GM12892 (cell line): ENCODE data around the gene SLC25A22.

ENCODE experiments used
- DNase-seq: peaks from one replicate; pipeline ENCODE4 v3.0.0; 2011; ENCODE audit not compliant: insufficient read length
- FAIRE-seq: peaks from 2 replicates; lab custom pipeline; 2011; peaks lifted over from hg19 to GRCh38; lab: Jason Lieb, UNC
- POLR2A ChIP-seq: IDR thresholded peaks from 2 replicates; pipeline ENCODE4 v1.6.1; 2011; ENCODE audit warnings: low read depth, low read length, control low read depth
- POLR2AphosphoS5 ChIP-seq: IDR thresholded peaks from 2 replicates; pipeline ENCODE4 v1.6.1; 2011; ENCODE audit warnings: low read depth, low read length, control low read depth
- TAF1 ChIP-seq: IDR thresholded peaks from 2 replicates; pipeline ENCODE4 v1.6.1; 2011; ENCODE audit warnings: low read depth, mild to moderate bottlenecking, control low read depth, low read length, borderline replicate concordance

Gene SLC25A22

DNA sequence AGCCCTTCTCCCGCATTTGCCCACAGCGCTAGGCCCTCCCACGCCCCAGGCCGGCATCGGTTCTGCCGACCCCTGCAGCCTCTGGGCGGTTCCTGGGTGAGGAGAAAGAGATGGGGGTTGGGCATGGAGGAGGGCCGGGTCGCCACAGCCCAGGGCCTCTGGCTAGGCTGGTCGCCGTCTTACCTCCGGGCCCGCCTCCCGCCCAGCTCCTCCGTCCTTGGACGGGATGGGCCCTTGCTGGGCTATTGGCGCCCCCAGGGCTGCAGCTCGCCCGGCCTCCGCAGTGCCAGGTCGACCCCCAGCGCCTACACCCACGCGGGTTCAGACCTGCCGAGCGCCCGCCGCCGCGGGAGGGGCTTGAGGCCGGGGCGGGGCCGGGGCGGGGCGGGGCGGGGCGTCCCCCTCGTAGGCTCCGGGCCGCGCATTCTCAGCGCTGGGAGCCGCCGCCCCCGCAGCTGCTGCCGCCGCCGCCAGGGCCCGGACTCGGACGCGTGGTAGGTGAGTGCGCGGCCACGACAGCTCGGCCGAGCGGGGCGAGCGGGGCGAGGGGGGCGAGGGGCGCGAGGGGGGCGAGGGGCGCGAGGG is 34.5 kb upstream of the SLC25A22 start, which contains the start of gene CD151:
TSS of gene CD151 (plus strand) at position 424 of the 585 bp plus-strand sequence. CDS start 3,118 bp downstream, outside the sequence.
- DNase-seq (peak; percentile 77), FAIRE-seq (peak; percentile 81)

GRCh38 chr11:831961-832528 is 34.0 kb upstream of the SLC25A22 start:
- TF ChIP-seq POLR2AphosphoS5 (no peak), POLR2A (no peak), TAF1 (no peak)
- no peak for FAIRE-seq

More for the DNA sequence above, 34.5 kb upstream of the SLC25A22 start, which contains the start of gene CD151:
- TF ChIP-seq POLR2AphosphoS5 (no peak), POLR2A (no peak), TAF1 (no peak)

DNA sequence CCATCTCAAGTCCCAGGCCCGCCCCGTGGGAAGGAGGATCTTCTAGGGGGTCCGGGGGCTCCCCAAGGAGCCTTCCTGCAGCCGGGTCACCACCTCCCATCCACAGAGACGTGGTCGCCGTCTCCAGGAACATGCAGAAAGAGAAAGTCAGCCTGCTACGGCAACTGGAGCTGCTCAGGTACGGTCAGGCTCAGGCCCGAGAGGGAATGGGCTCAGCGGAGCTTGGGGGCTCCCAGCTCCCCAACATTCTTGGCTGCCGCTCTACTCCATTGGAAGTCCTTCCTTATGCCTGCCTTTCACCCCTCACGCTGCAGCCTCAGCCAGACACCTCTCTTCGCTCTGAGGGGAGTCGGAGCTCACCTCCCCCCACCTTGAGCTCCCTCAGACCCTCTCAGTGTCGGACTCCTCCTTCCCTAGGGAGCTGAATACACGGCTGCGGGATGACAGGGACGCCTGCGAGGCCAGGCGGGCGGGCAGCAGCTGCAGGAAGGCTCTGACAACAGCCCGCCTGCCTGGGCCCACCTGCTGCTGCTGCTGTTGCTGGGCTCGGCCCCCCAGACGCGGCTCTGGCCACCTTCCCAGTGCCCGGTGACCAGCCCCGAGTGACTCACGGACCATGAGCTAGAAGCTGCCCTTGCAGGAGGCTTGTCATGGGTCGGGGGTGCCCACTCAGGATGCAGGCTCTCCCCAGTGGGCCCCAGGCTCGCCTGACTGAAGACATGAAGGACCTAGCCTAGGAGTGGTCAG is 33.2 kb upstream of the SLC25A22 start:
- DNase-seq (no peak), FAIRE-seq (no peak)
- TF ChIP-seq TAF1: no peak
- no peak for TF ChIP-seq POLR2AphosphoS5
- TF ChIP-seq POLR2A: no peak

More at GRCh38 chr11:831961-832528, 34.0 kb upstream of the SLC25A22 start:
- no peak for DNase-seq

- DNase-seq (peak; percentile 80), FAIRE-seq (peak; percentile 95)
- TF ChIP-seq POLR2AphosphoS5 (no peak), TAF1 (no peak)
Observed at GRCh38 chr11:830295-831117, 32.4 kb upstream of the SLC25A22 start.

- DNase-seq: no peak
- TF ChIP-seq TAF1 (no peak), POLR2AphosphoS5 (no peak), POLR2A (no peak)
- FAIRE-seq: no peak
Observed at GRCh38 chr11:829847-830294, 31.8 kb upstream of the SLC25A22 start.

DNA sequence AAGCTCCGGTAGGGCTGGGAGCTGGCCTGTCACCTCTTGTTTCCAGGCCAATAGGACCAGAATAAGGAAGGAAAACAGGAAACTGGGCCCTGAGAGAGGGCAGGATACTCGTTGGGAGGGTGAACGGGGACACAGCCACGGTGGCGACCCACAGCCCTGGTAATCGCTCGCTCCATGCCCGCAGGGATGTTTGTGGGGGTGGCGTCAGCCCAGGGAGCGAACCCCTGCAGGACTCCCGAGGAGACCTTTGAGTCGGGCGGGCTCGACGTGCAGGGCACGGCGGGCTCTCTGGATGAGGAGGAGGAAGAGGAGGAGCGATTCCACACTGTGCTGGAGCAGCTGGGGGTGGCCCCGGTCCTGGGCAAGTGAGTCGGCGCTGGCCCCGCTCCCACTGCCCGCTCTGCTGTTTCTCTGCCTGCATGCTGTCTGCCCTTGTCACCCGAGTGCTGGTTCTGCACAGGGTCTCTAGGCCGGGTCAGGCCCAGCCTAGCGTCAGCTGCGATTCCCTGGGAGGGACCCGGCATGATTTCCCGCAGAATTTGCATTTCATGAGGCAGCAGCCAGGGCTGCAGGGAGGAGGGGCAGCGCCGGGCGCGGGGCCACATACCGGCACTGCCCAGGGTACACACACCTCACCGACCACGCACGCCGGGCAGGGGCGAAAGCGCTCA is 31.2 kb upstream of the SLC25A22 start:
- no peak for FAIRE-seq
- TF ChIP-seq POLR2A: no peak
- TF ChIP-seq POLR2AphosphoS5: no peak
- no peak for TF ChIP-seq TAF1
- no peak for DNase-seq

GRCh38 chr11:828506-829175 is 30.6 kb upstream of the SLC25A22 start:
- FAIRE-seq (no peak), DNase-seq (no peak)
- TF ChIP-seq TAF1: no peak
- TF ChIP-seq POLR2A: no peak
- TF ChIP-seq POLR2AphosphoS5: no peak

DNA sequence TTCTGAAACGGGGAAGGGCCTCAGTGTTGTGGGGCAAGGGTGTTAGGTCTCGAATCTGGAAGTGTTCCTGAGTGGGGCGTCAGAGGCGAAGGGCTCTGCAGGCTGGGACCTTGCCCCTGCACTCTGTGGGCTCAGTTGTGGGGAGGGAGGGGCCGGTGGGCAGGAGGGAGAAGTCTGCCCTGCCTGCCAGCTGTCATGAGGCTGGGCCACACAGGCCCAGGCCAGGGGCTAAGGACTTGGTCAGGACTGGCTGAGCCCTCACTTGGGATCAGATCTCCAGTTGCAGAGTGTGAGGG is 29.8 kb upstream of the SLC25A22 start, which contains the start of gene CRACR2B:
TSS of gene CRACR2B (plus strand) at position 23 of the 296 bp plus-strand sequence. CDS start 689 bp downstream, outside the sequence.
- FAIRE-seq (no peak), DNase-seq (no peak)
- TF ChIP-seq POLR2A: no peak
- TF ChIP-seq TAF1: no peak
- no peak for TF ChIP-seq POLR2AphosphoS5

DNA sequence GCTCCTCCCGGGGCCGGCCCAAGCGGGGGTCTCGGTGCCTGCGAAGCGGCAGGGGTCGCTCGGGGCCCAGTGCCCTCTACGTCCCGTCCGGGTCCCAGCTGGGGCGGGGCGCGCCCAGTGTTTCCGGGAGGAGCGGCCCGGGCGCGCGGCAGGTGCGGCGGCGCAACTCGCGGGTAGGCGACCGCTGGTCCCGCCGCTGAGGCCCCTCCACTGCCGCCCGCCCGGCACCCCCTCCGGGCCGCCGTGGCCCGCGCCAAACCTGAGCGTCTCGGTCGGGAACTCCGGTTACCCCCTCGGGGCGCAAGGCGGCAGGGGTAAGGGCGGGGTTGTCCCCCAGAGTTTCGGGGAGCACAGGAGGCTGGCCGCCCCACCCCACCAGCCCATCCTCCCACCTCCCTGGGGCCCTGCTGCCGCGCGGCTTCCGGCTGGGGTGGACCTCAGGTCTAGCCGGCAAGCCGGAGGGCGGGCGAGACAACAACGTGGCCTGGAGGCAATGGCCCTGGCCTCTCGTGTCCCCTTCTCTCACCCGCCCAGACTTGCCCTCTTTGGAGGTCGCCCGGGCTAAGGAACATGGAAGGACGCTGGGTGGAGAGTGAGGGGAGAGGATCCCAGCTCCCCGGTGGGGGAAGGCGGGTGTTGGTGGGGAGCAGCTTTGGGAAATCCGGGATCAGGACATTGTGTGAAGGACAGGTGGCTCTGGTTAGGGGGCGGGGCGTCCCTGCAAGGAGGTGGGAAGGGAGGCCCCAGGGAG is 29.2 kb upstream of the SLC25A22 start:
- DNase-seq: peak; percentile 71
- FAIRE-seq: peak; percentile 95
- TF ChIP-seq TAF1 (no peak), POLR2AphosphoS5 (no peak)

GRCh38 chr11:826836-827145 is 28.7 kb upstream of the SLC25A22 start:
- no peak for TF ChIP-seq POLR2AphosphoS5
- TF ChIP-seq TAF1: no peak
- TF ChIP-seq POLR2A: no peak
- DNase-seq (no peak), FAIRE-seq (no peak)
